ENCODE data around the gene GRIA1.
"Not testable (repeated sequence)": the region's sequence is repeated elsewhere in the genome, so short reads cannot be mapped to it uniquely, and the experiment has no call there.

The GRIA1 gene

GRCh38 chr5:153831973-153832372 is 341.5 kb downstream of the GRIA1 start:
- DNase-seq (ENCODE audit: low read depth): no peak

DNA sequence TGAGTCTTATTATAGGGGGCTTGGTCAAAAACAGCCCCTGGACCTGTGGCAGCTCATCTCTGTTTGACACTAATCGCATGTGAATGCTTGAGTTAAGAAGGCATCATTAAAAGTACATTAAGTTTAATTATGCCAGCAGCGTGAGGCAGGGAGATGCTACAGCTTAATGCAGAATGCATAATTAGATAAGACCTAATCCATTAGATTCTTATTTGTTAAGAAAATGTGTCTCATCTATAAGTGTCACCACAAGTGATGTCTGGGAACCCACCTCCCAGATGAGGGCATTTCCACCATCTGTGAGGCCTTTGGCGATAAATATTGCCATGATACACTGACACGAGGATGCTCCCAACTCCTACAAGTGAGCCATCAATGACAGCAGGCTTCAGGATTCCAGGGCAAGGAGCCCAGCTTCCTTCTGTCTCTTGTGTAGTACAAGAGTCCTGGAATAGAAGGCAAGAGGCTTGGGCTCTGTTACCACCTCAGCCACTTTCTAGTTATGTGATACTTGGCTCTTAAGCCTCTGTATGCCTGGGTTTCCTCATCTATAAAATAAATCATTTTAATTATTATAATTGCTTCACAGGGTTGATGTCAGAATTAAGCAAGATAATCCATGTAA is 345.5 kb downstream of the GRIA1 start:
- no peak for DNase-seq (ENCODE audit: low read depth)

- DNase-seq (ENCODE audit: low read depth): not testable (repeated sequence)
Measured at GRCh38 chr5:153849303-153850113, 359.0 kb downstream of the GRIA1 start.

GRCh38 chr5:153860195-153860886 is 369.9 kb downstream of the GRIA1 start:
- DNase-seq (ENCODE audit: low read depth): no peak

GRCh38 chr5:153862906-153863305 is 372.4 kb downstream of the GRIA1 start:
- not testable (repeated sequence) for DNase-seq (ENCODE audit: low read depth)

All from stimulated activated CD8-positive, alpha-beta memory T cell treated with anti-CD3 and anti-CD28 coated beads, Interleukin-12 subunit alpha, Interleukin-12 subunit beta, amount 100 ng/mL, for 1 hour (primary cell).